GM12874 (cell line): Measurements from ENCODE around the gene CBFA2T3.

ENCODE experiments used
- TF ChIP-seq, protein P1 (sequence below): IDR thresholded peaks from 2 replicates; pipeline ENCODE4 v1.5.1; 2011; ENCODE audit warnings: low read depth, mild to moderate bottlenecking, control low read depth, low read length, moderate library complexity; ENCODE audit not compliant: insufficient read depth

The CBFA2T3 gene

DNA sequence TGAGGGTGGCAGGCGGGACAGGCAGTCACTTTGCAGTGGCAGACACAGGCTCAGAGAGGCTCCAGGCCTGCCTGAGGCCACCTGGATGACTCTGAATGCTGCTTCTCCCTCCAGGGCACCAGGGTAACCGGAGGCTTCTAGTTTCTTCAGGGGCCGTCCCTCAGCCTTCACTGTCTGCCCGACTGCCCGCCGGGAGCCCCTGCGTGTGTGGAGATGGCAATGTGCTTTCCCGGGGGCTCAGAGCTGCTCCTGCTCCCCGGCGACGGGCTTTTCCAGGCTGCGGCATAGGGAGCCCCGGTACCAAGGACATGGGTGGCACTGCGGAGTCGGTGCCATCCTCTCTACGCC lies 51.5 kb downstream of the CBFA2T3 start:
- TF ChIP-seq, protein P1, sequence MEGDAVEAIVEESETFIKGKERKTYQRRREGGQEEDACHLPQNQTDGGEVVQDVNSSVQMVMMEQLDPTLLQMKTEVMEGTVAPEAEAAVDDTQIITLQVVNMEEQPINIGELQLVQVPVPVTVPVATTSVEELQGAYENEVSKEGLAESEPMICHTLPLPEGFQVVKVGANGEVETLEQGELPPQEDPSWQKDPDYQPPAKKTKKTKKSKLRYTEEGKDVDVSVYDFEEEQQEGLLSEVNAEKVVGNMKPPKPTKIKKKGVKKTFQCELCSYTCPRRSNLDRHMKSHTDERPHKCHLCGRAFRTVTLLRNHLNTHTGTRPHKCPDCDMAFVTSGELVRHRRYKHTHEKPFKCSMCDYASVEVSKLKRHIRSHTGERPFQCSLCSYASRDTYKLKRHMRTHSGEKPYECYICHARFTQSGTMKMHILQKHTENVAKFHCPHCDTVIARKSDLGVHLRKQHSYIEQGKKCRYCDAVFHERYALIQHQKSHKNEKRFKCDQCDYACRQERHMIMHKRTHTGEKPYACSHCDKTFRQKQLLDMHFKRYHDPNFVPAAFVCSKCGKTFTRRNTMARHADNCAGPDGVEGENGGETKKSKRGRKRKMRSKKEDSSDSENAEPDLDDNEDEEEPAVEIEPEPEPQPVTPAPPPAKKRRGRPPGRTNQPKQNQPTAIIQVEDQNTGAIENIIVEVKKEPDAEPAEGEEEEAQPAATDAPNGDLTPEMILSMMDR, result no peak

DNA sequence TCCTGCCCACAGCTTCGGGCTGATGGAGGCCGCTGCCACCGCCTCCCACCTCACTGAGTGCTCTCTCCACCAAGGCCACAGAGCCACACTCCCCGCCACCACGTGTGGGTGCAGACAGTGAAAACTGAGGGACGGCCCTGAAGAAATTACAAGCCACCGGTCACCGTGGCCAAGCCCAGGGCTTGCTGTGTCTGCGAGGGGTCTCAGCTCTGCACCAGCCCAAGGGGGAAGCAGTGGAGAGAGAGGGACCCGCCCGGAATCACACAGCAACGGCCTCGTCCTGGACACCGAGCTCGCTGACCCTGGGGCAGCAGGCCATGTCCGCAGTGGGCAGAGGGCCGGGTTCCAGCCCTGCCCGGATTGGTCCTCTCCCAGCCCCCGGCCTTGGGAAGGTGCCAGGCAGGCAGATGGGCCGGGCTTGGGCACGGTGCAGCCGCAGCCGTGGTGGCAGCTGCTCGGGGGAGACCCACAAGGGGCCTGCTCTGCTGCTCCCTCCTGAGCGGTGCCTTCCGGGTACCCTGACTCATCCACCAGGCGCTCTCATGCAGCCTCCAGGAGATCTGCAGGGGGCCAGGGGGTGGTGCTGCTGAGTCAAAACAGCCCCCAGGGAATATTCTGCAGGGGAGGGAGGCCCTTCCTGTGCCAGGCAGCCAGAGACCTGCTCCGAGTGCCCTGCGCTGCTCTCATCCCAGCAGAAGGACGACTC lies 52.0 kb downstream of the CBFA2T3 start:
- TF ChIP-seq, protein P1, result peak; percentile 57

DNA sequence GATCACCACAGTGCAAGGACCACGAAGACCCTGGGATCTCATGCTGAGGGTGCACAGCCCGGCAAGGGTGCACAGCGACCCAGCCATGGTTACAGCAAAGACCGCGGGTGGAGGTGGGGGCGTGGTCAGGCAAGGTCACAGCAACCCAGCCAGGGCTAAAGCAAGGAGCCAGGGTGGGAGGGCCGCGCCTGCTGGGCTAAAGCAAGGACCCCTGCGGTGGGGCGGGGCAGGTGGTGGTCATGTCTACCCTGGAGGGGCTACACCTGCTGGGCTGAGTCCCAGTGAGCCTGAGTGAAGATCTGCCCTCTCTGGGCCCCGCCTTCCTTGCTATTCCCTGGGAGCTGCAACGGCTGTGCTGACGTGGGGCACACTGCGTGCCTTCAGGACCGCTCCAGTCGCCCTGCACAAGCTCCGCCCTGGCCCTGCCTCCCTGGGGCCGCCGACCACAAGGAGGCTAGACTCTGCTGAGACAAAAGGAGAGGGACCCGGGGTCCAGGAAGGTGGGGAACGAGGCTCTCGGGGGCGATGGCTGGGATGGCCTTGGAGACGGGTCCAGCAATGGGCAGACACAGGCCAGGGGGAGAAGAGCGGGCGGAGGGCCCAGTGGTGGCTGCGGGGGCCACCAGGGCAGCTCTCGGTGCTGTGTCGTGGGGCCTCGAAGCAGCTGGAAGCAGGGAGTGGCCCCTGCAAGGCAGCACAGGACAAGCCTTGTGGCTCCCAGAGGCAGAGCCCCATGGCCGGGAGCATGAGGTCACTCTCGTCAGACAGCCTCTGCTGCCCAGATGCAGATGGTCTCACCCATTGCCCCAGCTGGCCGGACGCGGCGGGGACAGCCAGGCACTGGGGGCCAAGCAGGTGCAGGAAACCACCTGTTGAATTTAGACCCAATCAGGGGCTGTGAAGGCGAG lies 52.8 kb downstream of the CBFA2T3 start:
- TF ChIP-seq, protein P1, result no peak

DNA sequence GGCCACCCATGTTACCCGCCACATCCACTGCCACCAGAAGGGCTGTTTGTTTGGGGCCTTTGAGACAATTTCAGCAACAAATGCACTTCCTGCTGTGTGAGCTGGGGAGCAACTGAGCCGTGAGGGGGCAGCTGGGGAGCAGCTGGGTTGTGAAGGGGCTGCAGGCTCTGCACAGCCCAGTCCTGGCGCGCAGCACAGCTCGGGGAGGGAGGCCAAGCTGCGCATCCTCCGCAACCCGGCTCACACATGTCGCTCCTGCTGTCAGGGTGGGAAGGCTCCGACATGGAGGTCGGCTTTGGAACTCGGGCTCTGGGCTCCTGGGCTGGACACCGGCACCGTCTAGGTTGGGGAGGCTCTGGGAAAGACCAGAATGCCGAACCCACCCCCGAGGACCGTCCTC lies 53.6 kb downstream of the CBFA2T3 start:
- TF ChIP-seq, protein P1, result no peak

DNA sequence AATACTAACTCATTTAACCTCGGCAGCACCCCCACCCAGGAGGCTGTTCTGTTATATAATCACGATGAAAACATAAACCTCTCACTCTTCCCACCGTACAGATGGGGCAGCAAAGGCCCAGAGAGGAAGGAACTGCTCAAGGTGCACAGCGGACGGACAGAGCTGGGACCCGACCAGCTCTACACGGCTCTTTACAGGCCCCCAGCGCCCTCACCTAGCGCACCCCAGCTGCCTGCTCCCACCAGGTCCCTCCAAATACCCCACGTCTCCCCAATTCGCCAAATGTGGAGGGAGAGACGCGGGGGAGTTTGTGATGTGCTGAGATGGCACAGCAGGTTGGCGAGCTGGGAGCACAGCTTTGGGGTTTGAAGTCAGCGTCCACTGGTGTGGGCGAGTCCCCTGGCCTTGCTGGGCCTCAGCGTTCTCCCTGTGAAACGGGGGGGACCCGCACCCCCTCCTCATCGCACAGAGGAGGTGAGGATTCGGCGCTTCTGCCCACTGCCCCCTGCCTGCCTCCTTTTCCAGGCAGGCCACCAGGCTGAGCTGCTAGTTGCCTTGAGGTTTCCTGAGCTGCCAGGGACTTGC lies 54.1 kb downstream of the CBFA2T3 start:
- TF ChIP-seq, protein P1, result no peak

DNA sequence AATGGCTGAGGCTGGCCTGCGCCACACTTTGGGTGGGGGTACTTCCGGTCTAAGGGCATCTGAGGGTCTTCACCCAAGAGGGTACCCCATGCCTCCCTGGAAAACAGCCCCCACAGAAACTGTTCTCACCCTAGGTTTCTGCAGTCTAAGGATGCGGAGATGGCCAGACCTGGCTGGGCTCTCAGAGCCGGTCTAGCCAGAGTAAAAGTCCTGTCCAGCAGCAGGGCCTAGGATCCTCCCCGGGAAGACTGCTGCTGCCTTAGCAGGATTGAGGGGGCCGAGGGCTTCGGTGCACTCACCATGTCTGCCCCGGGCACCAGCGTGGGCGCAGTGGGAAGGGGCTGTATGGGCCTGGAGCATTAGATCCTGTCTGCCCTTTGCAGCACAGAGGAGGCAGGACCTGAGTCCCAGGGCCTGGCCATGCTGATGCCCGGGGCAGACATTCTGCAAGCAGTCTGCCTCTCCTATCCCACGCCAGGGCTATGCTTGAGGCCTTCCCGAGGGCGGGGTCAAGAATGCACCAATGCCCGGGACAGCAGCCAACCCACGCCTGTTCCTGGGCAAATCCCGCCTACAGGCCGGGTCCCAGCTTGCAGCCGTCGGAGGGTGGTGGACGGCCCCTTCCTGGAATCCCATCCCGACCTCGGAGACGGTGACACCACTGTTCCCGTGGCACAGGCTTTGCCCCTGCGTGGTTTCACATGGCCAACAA lies 54.7 kb downstream of the CBFA2T3 start:
- TF ChIP-seq, protein P1, result no peak

DNA sequence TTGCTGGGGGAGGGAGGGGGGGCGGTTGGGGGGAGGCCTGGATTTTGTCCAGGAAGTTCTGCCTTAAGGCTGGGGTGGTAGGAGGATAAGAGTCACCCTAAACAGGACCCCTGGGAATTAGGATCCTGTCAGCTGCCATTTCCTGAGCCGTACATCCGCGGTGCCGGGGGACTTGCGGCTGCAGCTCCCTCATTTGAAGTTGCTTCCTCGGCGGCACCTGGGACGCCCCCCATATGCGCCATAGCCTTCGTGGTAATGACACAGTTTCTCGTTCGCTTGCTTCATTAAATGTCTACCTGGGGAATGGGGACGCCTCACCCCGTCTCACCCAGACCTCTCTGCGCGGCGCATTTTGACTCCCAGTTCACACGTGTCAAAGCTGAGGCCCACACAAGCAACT lies 55.4 kb downstream of the CBFA2T3 start:
- TF ChIP-seq, protein P1, result no peak
